Right lobe of liver (tissue), 4 donors: Measurements from ENCODE around the gene COL17A1.

ENCODE experiments used
- POLR2A ChIP-seq: fragments of 450-650 bp; IDR thresholded peaks from one replicate; pipeline ENCODE4 v1.6.1; 2017; ENCODE audit warnings: antibody characterized with exemption, mild to moderate bottlenecking
- TF ChIP-seq, protein P1 (sequence below), 4 donors: fragments of 200-600 bp in 3 of 4; fragments of 450-650 bp in 1 of 4; IDR thresholded peaks; one replicate each; pipeline versions ENCODE4 v1.5.1 to v1.8.0; 2016 to 2022; ENCODE audit warnings: antibody characterized with exemption in 4 of 4, mild to moderate bottlenecking in 2 of 4
- donor health status: DM: no; HTN: no; CAD: no.
- donor health status: DM: no; HTN: no; CAD: no.
- donor health status: DM: no; HTN: yes; CAD: no.

DNA sequence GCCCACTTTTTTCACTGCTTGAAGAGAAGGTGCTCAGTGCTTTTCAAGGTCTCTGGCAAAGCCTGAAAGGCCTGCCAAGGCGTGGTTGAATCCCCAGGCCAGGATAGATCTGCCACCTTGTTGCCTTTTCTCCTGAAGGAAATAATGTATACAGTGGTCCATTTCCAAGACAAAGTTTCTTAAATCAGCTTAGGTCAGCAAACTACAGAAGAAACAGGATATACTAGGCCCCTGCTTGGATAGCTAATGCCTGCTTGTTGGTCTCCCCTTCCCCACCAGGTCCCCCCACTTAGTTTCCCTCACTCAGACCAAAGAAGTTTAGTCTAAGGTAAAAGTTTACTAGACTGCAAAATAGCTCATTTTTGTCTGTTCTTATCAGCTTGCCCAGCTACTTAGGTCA is 19.9 kb downstream of the COL17A1 start:
- TF ChIP-seq, protein P1, sequence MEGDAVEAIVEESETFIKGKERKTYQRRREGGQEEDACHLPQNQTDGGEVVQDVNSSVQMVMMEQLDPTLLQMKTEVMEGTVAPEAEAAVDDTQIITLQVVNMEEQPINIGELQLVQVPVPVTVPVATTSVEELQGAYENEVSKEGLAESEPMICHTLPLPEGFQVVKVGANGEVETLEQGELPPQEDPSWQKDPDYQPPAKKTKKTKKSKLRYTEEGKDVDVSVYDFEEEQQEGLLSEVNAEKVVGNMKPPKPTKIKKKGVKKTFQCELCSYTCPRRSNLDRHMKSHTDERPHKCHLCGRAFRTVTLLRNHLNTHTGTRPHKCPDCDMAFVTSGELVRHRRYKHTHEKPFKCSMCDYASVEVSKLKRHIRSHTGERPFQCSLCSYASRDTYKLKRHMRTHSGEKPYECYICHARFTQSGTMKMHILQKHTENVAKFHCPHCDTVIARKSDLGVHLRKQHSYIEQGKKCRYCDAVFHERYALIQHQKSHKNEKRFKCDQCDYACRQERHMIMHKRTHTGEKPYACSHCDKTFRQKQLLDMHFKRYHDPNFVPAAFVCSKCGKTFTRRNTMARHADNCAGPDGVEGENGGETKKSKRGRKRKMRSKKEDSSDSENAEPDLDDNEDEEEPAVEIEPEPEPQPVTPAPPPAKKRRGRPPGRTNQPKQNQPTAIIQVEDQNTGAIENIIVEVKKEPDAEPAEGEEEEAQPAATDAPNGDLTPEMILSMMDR (IDR thresholded peaks at IDR 0.05): no peak
- TF ChIP-seq POLR2A: no peak
